ENCODE measurements around the gene ARHGAP40.

ARHGAP40 gene

GRCh38 chr20:38579921-38580320 is 21.7 kb upstream of the ARHGAP40 start:
- Histone ChIP-seq H3K4me1 (ENCODE audit: insufficient read depth, low read length, severe bottlenecking) (no peaks in the 10 kb centered on the region), H3K27me3 (ENCODE audit: insufficient read depth, low read length) (peaks cover 14% of the 10 kb centered on the region; the same call in 1 of the 2 replicates), H4K20me1 (ENCODE audit: insufficient read depth, low read length) (no peaks in the 10 kb centered on the region), H3F3A (ENCODE audit: insufficient read depth, low read length) (no peaks in the 10 kb centered on the region), H3K9ac (ENCODE audit: low read length) (no peak overlapping the region), H3K4me2 (ENCODE audit: low read length) (no peak overlapping the region), H3K79me2 (ENCODE audit: insufficient read depth, low read length) (no peaks in the 10 kb centered on the region), H3K9me2 (ENCODE audit: low read depth, low read length) (no peaks in the 10 kb centered on the region), H3K36me3 (ENCODE audit: insufficient read depth, low read length) (peaks cover 20% of the 10 kb centered on the region; the same call in 1 of the 2 replicates), H2AFZ (ENCODE audit: low read length) (no peak overlapping the region), H3K9me3 (ENCODE audit: low read length) (no peaks in the 10 kb centered on the region), H3K27ac (ENCODE audit: low read depth, low read length, poor library complexity, severe bottlenecking) (no peak overlapping the region), H3K4me3 (ENCODE audit: low read depth, low read length, poor library complexity, severe bottlenecking) (no peak overlapping the region)
- TF ChIP-seq EZH2 (IDR thresholded peaks at IDR 0.05; ENCODE audit: borderline replicate concordance, low read length) (no peak), CTCF (IDR thresholded peaks at IDR 0.05; ENCODE audit: low read length) (no peak)

GRCh38 chr20:38581013-38581412 is 20.6 kb upstream of the ARHGAP40 start, which contains the start of gene ADIG:
TSS of gene ADIG (plus strand) at chr20:38581197. CDS start at chr20:38581251, 54 bp downstream.
- TF ChIP-seq EZH2 (IDR thresholded peaks at IDR 0.05; ENCODE audit: borderline replicate concordance, low read length) (no peak), CTCF (IDR thresholded peaks at IDR 0.05; ENCODE audit: low read length) (no peak)
- no peaks in the 10 kb centered on the region for H3K4me1 ChIP-seq (ENCODE audit: insufficient read depth, low read length, severe bottlenecking)
- H3K9me3 ChIP-seq (ENCODE audit: low read length): no peaks in the 10 kb centered on the region
- H4K20me1 ChIP-seq (ENCODE audit: insufficient read depth, low read length): no peaks in the 10 kb centered on the region
- peaks cover 9% of the 10 kb centered on the region; the same call in 1 of the 2 replicates for H3K36me3 ChIP-seq (ENCODE audit: insufficient read depth, low read length)
- no peak within 1 kb of the TSS for H3K27ac ChIP-seq (ENCODE audit: low read depth, low read length, poor library complexity, severe bottlenecking)
- H3K27me3 ChIP-seq (ENCODE audit: insufficient read depth, low read length): peaks cover 20% of the 10 kb centered on the region; the same call in 1 of the 2 replicates
- H3K79me2 ChIP-seq (ENCODE audit: insufficient read depth, low read length): no peaks in the 10 kb centered on the region
- no peaks in the 10 kb centered on the region for H3F3A ChIP-seq (ENCODE audit: insufficient read depth, low read length)
- H3K4me2 ChIP-seq (ENCODE audit: low read length): no peak within 1 kb of the TSS
- no peak within 1 kb of the TSS for H3K4me3 ChIP-seq (ENCODE audit: low read depth, low read length, poor library complexity, severe bottlenecking)
- H3K9me2 ChIP-seq (ENCODE audit: low read depth, low read length): no peaks in the 10 kb centered on the region
- H3K9ac ChIP-seq (ENCODE audit: low read length): no peak within 1 kb of the TSS
- H2AFZ ChIP-seq (ENCODE audit: low read length): no peak within 1 kb of the TSS

GRCh38 chr20:38581830-38582358 is 19.7 kb upstream of the ARHGAP40 start:
- Histone ChIP-seq H3K4me3 (ENCODE audit: low read depth, low read length, poor library complexity, severe bottlenecking) (no peak overlapping the region), H3K4me1 (ENCODE audit: insufficient read depth, low read length, severe bottlenecking) (no peaks in the 10 kb centered on the region), H3F3A (ENCODE audit: insufficient read depth, low read length) (no peaks in the 10 kb centered on the region), H3K9me2 (ENCODE audit: low read depth, low read length) (no peaks in the 10 kb centered on the region), H3K9me3 (ENCODE audit: low read length) (no peaks in the 10 kb centered on the region), H3K36me3 (ENCODE audit: insufficient read depth, low read length) (peaks cover 2% of the 10 kb centered on the region; the same call in 1 of the 2 replicates), H3K79me2 (ENCODE audit: insufficient read depth, low read length) (no peaks in the 10 kb centered on the region), H3K9ac (ENCODE audit: low read length) (no peak overlapping the region), H3K27me3 (ENCODE audit: insufficient read depth, low read length) (peaks cover 21% of the 10 kb centered on the region; the same call in 1 of the 2 replicates), H2AFZ (ENCODE audit: low read length) (no peak overlapping the region), H3K27ac (ENCODE audit: low read depth, low read length, poor library complexity, severe bottlenecking) (no peak overlapping the region), H3K4me2 (ENCODE audit: low read length) (no peak overlapping the region), H4K20me1 (ENCODE audit: insufficient read depth, low read length) (no peaks in the 10 kb centered on the region)
- TF ChIP-seq CTCF (IDR thresholded peaks at IDR 0.05; ENCODE audit: low read length) (no peak), EZH2 (IDR thresholded peaks at IDR 0.05; ENCODE audit: borderline replicate concordance, low read length) (no peak)

Data from OCI-LY1 (cell line).